MCF 10A (cell line): ENCODE data around the gene ZDHHC22. TPM values are rescaled to one million over a fixed set of nuclear protein-coding genes. Genes with fewer than 3 reads are reported as not detected.

ENCODE experiments used
- BruUV-seq: library from RNA; stranded (reverse); fragments of 400-500 nt; replicated peaks from 2 replicates; lab custom pipeline; 2021; lab: Mats Ljungman, UMichigan
- CTCF ChIA-PET: fragments of 300-600 bp; sonication (Branson Sonifier 250); formaldehyde crosslinking; extraction: SDS; loops from one replicate; lab custom pipeline; 2021; ENCODE audit warnings: antibody characterized with exemption, inconsistent platforms; lab: Yijun Ruan, JAX
- POLR2A ChIA-PET: fragments of 300-600, 350-650 bp; sonication (Branson Sonifier 250); formaldehyde crosslinking; extraction: SDS; loops from one replicate; lab custom pipeline; 2020; ENCODE audit warnings: antibody characterized with exemption, inconsistent platforms; lab: Yijun Ruan, JAX
- DNase-seq: peaks from one replicate; pipeline ENCODE4 v3.0.0-alpha.2; 2018; ENCODE audit not compliant: unreplicated experiment
- H3K27ac Mint-ChIP-seq: one replicate; pipeline ENCODE4 v1.8.0; 2022; ENCODE audit warnings: mild to moderate bottlenecking, low read depth, mixed read lengths; ENCODE audit not compliant: unreplicated experiment
- H3K27me3 Mint-ChIP-seq: one replicate; pipeline ENCODE4 v1.8.0; 2022; ENCODE audit warnings: mixed read lengths; ENCODE audit not compliant: insufficient read depth, unreplicated experiment
- H3K36me3 Mint-ChIP-seq: one replicate; pipeline ENCODE4 v1.8.0; 2022; ENCODE audit warnings: mild to moderate bottlenecking, moderate library complexity, mixed read lengths; ENCODE audit not compliant: insufficient read depth, unreplicated experiment
- H3K4me1 Mint-ChIP-seq: one replicate; pipeline ENCODE4 v1.8.0; 2022; ENCODE audit warnings: mixed read lengths; ENCODE audit not compliant: insufficient read depth, unreplicated experiment
- H3K4me3 Mint-ChIP-seq: one replicate; pipeline ENCODE4 v1.8.0; 2022; ENCODE audit warnings: mild to moderate bottlenecking, moderate library complexity, mixed read lengths; ENCODE audit not compliant: unreplicated experiment
- H3K9me3 Mint-ChIP-seq: one replicate; pipeline ENCODE4 v1.8.0; 2022; ENCODE audit warnings: mixed read lengths; ENCODE audit not compliant: unreplicated experiment
- CTCF ChIP-seq: fragments of 200-600 bp; IDR thresholded peaks from one replicate; pipeline ENCODE4 v1.8.0; 2022; ENCODE audit warnings: antibody characterized with exemption, mild to moderate bottlenecking; ENCODE audit not compliant: unreplicated experiment
- intact Hi-C: fragments of 100-400 bp; cut with micrococcal nuclease; formaldehyde crosslinking; loops from 2 replicates; pipeline ENCODE4 v1.14.1; 2022
- total RNA-seq: library from RNA; stranded (reverse); gene quantifications from 2 replicates; pipeline ENCODE4 v1.2.3, GENCODE V29; 2022

ZDHHC22 gene
- total RNA-seq, 1 experiment from 2014 or later: not detected

- no peaks in the 10 kb centered on the region for H3K9me3 Mint-ChIP-seq
- H3K36me3 Mint-ChIP-seq: no peaks in the 10 kb centered on the region
- H3K4me1 Mint-ChIP-seq: peaks cover 5% of the 10 kb centered on the region
- ChIA-PET CTCF (interaction anchor here (0.7 to 8.4 kb wide), 10 partner anchors 13 to 273 kb away, joined by 3 to 153 read pairs (median 11); no protein-coding TSS in a partner anchor), POLR2A (interaction anchor here (0.6 to 1.2 kb wide), 5 partner anchors 11 to 358 kb away, joined by 3 to 4 read pairs (median 3); no protein-coding TSS in a partner anchor)
- BruUV-seq: no TSS peak
- H3K4me3 Mint-ChIP-seq: no peak overlapping the region
- TF ChIP-seq CTCF: no peak
- H3K27ac Mint-ChIP-seq: no peak overlapping the region
- H3K27me3 Mint-ChIP-seq: peaks cover 38% of the 10 kb centered on the region
- intact Hi-C loops: no loop called here
- no peak for DNase-seq
Measured at GRCh38 chr14:77148510-77149231, 7.1 kb upstream of the ZDHHC22 start.

GRCh38 chr14:77145975-77146740 lies 4.6 kb upstream of the ZDHHC22 start:
- Mint-ChIP-seq H3K9me3 (no peaks in the 10 kb centered on the region), H3K4me3 (no peak overlapping the region), H3K4me1 (no peaks in the 10 kb centered on the region), H3K27ac (no peak overlapping the region), H3K27me3 (peaks cover 61% of the 10 kb centered on the region), H3K36me3 (no peaks in the 10 kb centered on the region)
- ChIA-PET POLR2A (interaction anchor here (0.7 kb wide), 1 partner anchor 53 kb away, joined by 3 read pairs; no protein-coding TSS in a partner anchor), CTCF (interaction anchor here (0.7 to 8.4 kb wide), 6 partner anchors 11 to 271 kb away, joined by 3 to 57 read pairs (median 4); no protein-coding TSS in a partner anchor)
- intact Hi-C loops: no loop called here
- BruUV-seq: no TSS peak
- DNase-seq: no peak
- no peak for TF ChIP-seq CTCF

- Mint-ChIP-seq H3K36me3 (no peaks in the 10 kb centered on the region), H3K4me1 (no peaks in the 10 kb centered on the region), H3K9me3 (no peaks in the 10 kb centered on the region), H3K4me3 (no peak overlapping the region), H3K27me3 (peaks cover 73% of the 10 kb centered on the region), H3K27ac (no peak overlapping the region)
- DNase-seq: no peak
- intact Hi-C loops: no loop called here
- BruUV-seq: no TSS peak
- TF ChIP-seq CTCF: no peak
- CTCF ChIA-PET: interaction anchor here (1.5 to 3.6 kb wide), 3 partner anchors 8 to 269 kb away, joined by 4 to 25 read pairs (median 8); no protein-coding TSS in a partner anchor
- POLR2A ChIA-PET: interaction anchor here (0.7 to 0.8 kb wide), 2 partner anchors 10 to 32 kb away, joined by 3 read pairs; no protein-coding TSS in a partner anchor
Measured at GRCh38 chr14:77144412-77145115, 3.0 kb upstream of the ZDHHC22 start.
